ENCODE measurements around the gene OR5K2.

Gene OR5K2

DNA sequence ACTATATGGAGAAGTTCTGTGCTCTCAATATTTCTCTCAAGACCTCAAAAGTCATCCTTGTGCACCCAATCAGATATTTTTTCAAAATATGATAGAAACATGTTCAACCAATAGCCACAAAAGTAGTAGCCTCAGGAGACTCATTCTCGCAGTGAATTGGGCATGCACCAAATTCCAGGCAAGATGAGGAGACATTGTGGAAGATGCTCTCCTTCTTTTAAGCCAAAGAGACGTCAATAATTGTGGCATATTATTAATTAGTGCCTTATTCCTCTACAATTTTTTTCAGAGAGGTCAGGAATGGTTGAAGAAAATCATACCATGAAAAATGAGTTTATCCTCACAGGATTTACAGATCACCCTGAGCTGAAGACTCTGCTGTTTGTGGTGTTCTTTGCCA, at the start of gene OR5K2:
OR5K2 (plus strand) TSS at position 301 of the 400 bp plus-strand sequence; CDS start at position 301, 0 bp downstream.
- no peak for DNase-seq (ENCODE audit: low read depth)

DNA sequence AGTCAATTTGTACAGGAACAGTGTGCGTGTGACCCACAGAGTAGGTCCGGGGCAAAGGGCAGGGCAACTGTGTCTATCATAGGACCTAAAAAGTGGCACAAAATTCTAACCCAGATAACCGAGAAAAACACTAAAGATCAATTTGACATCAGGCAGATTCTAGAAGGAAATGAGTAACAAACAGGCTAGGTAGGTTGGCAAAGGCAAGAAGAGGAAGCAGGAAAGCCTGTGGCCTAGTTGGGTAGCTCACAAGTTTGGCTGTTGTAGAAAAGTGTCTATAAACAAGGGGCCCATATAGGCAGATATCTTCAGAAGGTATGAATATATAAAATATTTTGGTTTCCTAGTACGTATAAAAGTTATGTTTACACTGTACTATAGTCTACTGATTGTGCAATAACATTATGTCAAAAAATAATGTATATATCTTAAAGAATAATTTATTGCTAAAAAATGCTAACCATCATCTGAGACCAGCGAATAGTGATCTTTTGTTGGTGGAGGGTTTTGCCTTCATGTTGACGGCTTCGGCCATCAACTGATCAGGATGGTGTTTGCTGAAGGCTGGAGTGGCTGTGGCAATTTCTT, 47.8 kb upstream of the OR5K2 start:
- no peak for DNase-seq (ENCODE audit: low read depth)

- DNase-seq (ENCODE audit: low read depth) = no peak
Observed at GRCh38 chr3:98450372-98450771, 47.1 kb upstream of the OR5K2 start.

GRCh38 chr3:98453827-98454226, 43.7 kb upstream of the OR5K2 start:
- no peak for DNase-seq (ENCODE audit: low read depth)

GRCh38 chr3:98454929-98455328, 42.6 kb upstream of the OR5K2 start:
- no peak for DNase-seq (ENCODE audit: low read depth)

DNA sequence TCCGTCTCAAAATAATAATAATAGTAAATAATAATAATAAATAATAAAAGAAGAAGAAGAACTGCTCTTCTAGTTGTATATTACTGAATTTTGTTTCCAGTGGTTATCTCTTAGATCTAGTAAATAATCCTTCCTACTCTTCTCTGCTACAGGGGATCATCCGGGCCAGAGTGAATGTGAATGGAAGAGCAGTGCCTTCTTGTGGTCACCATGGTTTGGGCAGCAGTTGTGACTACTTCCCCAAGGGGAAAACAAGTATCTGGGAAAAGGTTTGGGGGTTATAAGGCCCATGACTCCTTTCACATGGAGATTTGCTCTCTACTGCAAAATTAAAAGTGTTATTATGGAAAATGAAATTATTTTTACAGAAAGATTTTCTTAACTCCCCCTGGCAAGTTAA, 39.9 kb upstream of the OR5K2 start:
- no peak for DNase-seq (ENCODE audit: low read depth)

GRCh38 chr3:98460220-98460619, 37.3 kb upstream of the OR5K2 start:
- no peak for DNase-seq (ENCODE audit: low read depth)

DNA sequence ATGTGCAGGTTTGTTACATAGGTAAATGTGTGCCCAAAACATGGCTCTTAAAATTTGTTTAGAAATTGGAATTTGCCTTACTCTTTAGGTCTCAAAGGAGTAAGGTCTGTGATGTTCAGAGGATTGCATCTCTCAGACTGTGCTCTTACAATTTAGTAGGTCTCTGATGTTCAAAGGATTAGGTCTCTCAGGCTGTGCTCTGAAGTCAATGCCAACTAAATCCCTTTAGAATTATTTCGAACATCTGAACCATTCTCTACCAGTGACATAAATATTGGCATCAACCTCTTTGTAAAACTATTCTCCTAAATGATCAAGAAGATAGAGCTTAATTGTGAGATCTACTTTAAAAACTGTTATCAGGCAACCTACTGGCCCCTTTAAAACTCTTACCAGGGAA, 34.6 kb upstream of the OR5K2 start, which contains the start of gene OR5K1:
OR5K1 (plus strand) TSS at position 301 of the 400 bp plus-strand sequence. CDS start 6,376 bp downstream, outside the sequence.
- no peak for DNase-seq (ENCODE audit: low read depth)

- DNase-seq (ENCODE audit: low read depth) = no peak
Observed at GRCh38 chr3:98482717-98483482, 14.6 kb upstream of the OR5K2 start.

GRCh38 chr3:98483626-98484025, 13.9 kb upstream of the OR5K2 start:
- no peak for DNase-seq (ENCODE audit: low read depth)

DNA sequence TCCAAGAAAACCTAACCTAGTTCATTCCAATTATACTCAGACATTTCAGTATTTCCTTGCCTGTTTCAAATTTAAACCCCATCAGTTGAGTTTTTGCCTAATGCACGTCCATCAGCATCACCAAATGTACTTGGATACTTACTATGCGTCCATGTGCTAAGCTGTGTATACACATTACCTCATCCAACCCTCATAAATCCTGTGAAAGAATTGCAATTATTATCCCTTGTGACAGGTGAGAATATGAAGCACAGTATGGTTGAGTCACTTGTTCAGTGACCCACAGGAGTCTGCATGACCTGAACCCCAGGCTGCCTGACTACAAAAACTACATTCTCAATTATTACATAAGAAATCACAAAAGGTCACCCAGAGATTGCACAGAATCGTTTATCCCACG, 2.5 kb downstream of the OR5K2 start:
- no peak for DNase-seq (ENCODE audit: low read depth)

GRCh38 chr3:98501270-98501669, 3.8 kb downstream of the OR5K2 start:
- DNase-seq (ENCODE audit: low read depth) = no peak

GRCh38 chr3:98501863-98502576, 4.5 kb downstream of the OR5K2 start:
- no peak for DNase-seq (ENCODE audit: low read depth)

- peak; percentile 31 for DNase-seq (ENCODE audit: low read depth)
Observed at GRCh38 chr3:98504539-98504938, 7.1 kb downstream of the OR5K2 start.

GRCh38 chr3:98508582-98508981, 11.1 kb downstream of the OR5K2 start:
- no peak for DNase-seq (ENCODE audit: low read depth)

GRCh38 chr3:98512576-98512975, 15.1 kb downstream of the OR5K2 start:
- no peak for DNase-seq (ENCODE audit: low read depth)

DNA sequence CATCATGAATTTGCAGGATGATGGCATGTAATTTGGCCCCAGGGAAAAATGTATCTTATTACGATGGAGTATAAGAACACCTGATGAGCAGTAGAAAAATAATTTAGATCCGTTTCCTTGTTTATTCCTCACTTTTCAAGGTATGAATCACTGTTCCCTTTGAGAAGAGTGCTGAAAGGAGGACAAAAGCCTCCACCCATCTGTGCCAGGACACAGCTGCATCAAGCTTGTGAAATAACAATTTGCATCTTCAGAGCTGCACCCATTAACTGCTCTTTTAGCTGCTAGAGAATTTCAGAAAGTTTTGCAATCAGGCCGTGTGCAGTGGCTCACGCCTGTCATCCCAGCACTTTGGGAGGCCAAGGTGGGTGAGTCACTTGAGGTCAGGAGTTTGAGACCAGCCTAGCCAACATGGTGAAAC, 15.6 kb downstream of the OR5K2 start:
- DNase-seq (ENCODE audit: low read depth) = no peak

DNA sequence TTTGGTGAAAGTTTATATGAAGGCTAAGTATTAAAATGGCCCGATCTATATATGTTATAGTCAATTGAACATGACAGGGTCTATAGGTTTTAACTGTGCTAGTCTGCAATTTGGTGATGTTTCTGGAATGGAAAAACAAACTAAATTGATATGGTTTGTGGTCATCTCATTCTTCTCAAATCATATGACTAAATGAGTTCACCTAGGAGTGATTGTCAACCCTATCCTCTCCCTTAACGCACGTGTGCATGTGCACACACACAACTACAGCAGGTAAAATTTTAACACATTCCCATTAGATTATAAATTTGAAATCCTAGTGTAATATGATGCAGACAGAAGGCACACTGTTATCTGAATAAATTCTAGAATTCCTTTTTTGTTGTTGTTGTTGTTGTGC, 16.3 kb downstream of the OR5K2 start:
- DNase-seq (ENCODE audit: low read depth) = no peak

- no peak for DNase-seq (ENCODE audit: low read depth)
Observed at GRCh38 chr3:98514948-98515347, 17.5 kb downstream of the OR5K2 start.

DNA sequence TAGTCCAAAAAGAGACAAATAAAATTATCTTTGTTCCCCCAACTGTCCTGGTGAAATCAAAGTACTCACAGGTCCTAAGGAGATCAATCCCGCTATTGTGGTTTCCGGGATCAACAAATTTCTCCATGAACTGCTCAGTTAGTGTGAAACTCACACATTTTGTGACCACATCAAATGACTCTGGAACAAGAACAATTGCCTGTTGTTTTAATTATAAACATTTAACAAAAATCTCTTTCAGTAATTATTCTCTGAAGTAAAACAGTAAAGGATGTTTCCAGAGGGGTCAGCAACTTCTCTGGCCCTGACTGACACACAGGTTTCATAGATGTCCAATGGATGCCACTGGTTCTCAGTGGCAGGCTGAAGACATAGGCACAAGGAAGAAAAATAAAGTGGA, 21.3 kb downstream of the OR5K2 start:
- DNase-seq (ENCODE audit: low read depth) = no peak

DNA sequence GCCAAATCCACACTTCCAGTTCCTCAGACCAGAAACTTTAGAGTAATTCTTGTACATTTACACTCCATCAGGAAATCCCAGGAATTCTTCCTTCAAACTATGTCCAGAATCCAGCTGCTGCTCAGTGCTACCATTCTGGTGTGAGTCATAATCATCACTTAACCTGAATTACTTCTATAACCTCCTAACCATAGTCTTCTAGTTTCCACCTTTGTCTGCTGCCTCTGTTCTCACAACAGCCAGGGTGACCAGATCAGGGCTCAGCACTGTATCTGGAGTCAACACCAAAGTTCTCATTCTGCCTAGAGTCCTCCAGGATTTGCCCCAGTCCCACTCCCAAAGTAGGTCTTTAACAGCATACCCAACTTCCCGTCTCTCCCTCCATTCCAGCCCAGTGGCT, 21.9 kb downstream of the OR5K2 start:
- no peak for DNase-seq (ENCODE audit: low read depth)

GRCh38 chr3:98521897-98522543, 24.5 kb downstream of the OR5K2 start:
- DNase-seq (ENCODE audit: low read depth) = peak; percentile 64
